ENCODE results near the gene C2CD2.

C2CD2 gene

GRCh38 chr21:41881051-41881450 is 72.8 kb downstream of the C2CD2 start:
- ATAC-seq: no peak

GRCh38 chr21:41880153-41880552 is 73.7 kb downstream of the C2CD2 start:
- no peak for ATAC-seq

GRCh38 chr21:41879190-41879998 is 74.4 kb downstream of the C2CD2 start, which contains the start of gene PRDM15:
Gene PRDM15, minus strand, starts transcription at chr21:41879344. Its CDS starts 18,981 bp downstream, at chr21:41860363.
- ATAC-seq: peak; percentile 75 to 78

- ATAC-seq: peak; percentile 66 to 71
Measured at GRCh38 chr21:41878831-41879189, 75.0 kb downstream of the C2CD2 start.

- peak; percentile 26 to 33 for ATAC-seq
Measured at GRCh38 chr21:41877901-41878830, 75.7 kb downstream of the C2CD2 start.

GRCh38 chr21:41876928-41877652 is 76.7 kb downstream of the C2CD2 start:
- no peak for ATAC-seq

GRCh38 chr21:41876396-41876795 is 77.4 kb downstream of the C2CD2 start:
- no peak for ATAC-seq

GRCh38 chr21:41875086-41875485 is 78.7 kb downstream of the C2CD2 start:
- no peak for ATAC-seq

GRCh38 chr21:41874611-41875010 is 79.2 kb downstream of the C2CD2 start:
- no peak for ATAC-seq

GRCh38 chr21:41873426-41873825 is 80.4 kb downstream of the C2CD2 start:
- no peak for ATAC-seq

- no peak for ATAC-seq
Measured at GRCh38 chr21:41873005-41873404, 80.8 kb downstream of the C2CD2 start.

- no peak for ATAC-seq
Measured at GRCh38 chr21:41871293-41872030, 82.4 kb downstream of the C2CD2 start.

GRCh38 chr21:41869771-41870170 is 84.0 kb downstream of the C2CD2 start:
- no peak for ATAC-seq

- peak in 1 of 2 donors; percentile 31 for ATAC-seq
Measured at GRCh38 chr21:41868062-41868710, 85.6 kb downstream of the C2CD2 start.

GRCh38 chr21:41867313-41867712 is 86.5 kb downstream of the C2CD2 start:
- no peak for ATAC-seq

GRCh38 chr21:41866274-41866809 is 87.5 kb downstream of the C2CD2 start:
- ATAC-seq: no peak

GRCh38 chr21:41865002-41865777 is 88.6 kb downstream of the C2CD2 start:
- peak in 1 of 2 donors; percentile 57 for ATAC-seq

- no peak for ATAC-seq
Measured at GRCh38 chr21:41864311-41865001, 89.4 kb downstream of the C2CD2 start.

GRCh38 chr21:41863439-41863740 is 90.4 kb downstream of the C2CD2 start:
- ATAC-seq: no peak

GRCh38 chr21:41861987-41862386 is 91.8 kb downstream of the C2CD2 start:
- no peak for ATAC-seq

Measured in activated CD4-positive, CD25-positive, alpha-beta regulatory T cell treated with anti-CD3 and anti-CD28 coated beads, Interleukin-2, amount 50 U/mL, for 24 hours (primary cell).